Measurements from ENCODE around the gene TRRAP. TPM values are rescaled to one million over a fixed set of nuclear protein-coding genes. Genes with fewer than 3 reads are reported as not detected.
"Not testable (repeated sequence)": the region's sequence is repeated elsewhere in the genome, so short reads cannot be mapped to it uniquely, and the experiment has no call there.

The TRRAP gene
- 20.3 TPM for polyA plus RNA-seq (ENCODE audit: insufficient read length)

GRCh38 chr7:98878365-98879197 lies at the start of gene TRRAP:
TSS of gene TRRAP (plus strand) at chr7:98878532. CDS start at chr7:98881151, 2,619 bp downstream.
- no peak for DNase-seq (ENCODE audit: low read depth)

DNA sequence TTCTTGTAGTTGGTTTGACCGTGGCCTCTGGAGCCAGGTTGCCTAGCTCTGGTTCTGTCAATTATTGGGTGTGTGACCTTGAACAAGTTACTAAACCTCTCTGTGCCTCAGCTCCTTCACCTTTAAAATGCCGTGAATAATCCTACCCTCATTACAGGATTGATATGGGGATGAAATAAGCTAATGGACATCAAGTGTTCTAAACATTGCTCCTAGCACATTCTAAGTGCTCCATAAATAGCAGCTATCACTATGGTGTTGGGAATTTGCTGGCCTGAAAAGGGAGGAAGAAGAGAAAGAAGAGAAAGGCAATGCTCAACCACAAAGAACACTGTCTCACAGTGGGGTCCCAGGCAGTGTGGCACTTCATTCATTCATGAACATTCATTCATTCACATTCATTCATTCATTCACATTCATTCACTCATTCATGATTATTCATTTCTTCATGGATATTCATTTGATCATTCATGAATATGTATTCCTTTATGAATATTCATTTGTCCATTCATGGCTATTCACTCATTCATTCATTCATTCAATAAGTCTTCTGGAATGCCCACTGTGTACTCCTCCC lies 47.3 kb upstream of the TRRAP start:
- no peak for DNase-seq (ENCODE audit: low read depth)

- no peak for DNase-seq (ENCODE audit: low read depth)
These were observed 46.6 kb upstream of the TRRAP start for GRCh38 chr7:98831641-98832221.

DNA sequence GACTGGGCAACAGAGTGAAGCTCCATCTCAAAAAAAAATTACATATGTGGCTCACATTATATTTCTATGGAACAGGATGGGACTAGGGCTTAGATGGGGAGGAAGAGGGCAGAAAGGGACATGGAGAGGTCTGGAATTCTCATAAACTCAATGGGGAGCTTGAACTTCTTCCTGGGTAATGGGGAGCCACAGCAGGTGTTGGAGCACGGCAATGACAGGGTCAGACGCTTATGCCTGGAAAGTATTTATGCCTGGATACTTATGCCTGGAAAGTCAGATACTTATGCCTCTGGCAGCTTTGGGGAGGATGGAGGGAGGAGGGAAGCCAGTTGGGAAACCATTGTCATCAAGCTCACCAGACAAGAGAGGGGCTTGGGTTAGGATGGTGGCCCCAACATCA lies 45.3 kb upstream of the TRRAP start:
- no peak for DNase-seq (ENCODE audit: low read depth)

- no peak for DNase-seq (ENCODE audit: low read depth)
These were observed 43.4 kb upstream of the TRRAP start for GRCh38 chr7:98834949-98835348.

DNA sequence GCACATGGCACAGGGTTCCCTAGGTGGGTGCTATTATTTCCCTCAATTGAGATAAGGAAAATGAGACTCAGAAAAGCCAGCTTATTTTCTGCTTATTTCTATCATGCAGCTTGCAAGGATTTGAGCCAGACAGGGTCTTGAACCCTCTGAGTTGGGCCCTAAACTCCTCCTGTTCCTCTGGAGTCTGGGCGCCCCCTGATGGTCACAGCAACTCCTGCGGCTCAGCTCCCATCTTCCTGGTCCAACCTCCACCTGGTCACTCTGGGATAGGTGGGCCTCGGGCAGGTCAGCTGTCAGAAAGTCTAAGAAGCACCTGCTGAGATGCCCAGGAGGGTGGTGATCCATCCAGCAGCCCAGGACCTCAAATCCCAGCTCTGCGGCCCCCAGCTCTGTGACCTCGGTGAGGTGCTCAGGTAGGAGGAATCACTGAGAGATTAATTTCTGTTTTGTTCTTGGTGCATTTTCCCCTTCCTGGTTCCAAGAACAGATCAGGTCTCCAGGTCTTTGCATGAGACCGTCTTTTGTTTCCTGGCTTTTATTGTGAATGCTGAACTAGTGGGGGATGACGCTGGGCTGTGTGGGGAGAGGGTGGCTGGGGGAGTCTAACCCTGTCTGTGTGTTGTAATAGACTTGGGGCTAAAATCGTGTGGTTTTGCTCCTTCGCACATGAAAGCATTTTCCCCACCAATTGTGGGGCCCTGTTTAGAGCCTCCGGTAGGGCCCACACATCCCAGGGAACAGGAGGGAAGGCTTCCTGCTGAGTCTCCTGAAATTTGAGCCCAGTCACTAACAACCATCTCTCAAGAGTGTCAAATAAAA lies 41.3 kb upstream of the TRRAP start:
- no peak for DNase-seq (ENCODE audit: low read depth)

GRCh38 chr7:98837630-98837972 lies 40.7 kb upstream of the TRRAP start:
- no peak for DNase-seq (ENCODE audit: low read depth)

- no peak for DNase-seq (ENCODE audit: low read depth)
These were observed 38.2 kb upstream of the TRRAP start for GRCh38 chr7:98840096-98840495.

- no peak for DNase-seq (ENCODE audit: low read depth)
These were observed 37.6 kb upstream of the TRRAP start for GRCh38 chr7:98840722-98841121.

DNA sequence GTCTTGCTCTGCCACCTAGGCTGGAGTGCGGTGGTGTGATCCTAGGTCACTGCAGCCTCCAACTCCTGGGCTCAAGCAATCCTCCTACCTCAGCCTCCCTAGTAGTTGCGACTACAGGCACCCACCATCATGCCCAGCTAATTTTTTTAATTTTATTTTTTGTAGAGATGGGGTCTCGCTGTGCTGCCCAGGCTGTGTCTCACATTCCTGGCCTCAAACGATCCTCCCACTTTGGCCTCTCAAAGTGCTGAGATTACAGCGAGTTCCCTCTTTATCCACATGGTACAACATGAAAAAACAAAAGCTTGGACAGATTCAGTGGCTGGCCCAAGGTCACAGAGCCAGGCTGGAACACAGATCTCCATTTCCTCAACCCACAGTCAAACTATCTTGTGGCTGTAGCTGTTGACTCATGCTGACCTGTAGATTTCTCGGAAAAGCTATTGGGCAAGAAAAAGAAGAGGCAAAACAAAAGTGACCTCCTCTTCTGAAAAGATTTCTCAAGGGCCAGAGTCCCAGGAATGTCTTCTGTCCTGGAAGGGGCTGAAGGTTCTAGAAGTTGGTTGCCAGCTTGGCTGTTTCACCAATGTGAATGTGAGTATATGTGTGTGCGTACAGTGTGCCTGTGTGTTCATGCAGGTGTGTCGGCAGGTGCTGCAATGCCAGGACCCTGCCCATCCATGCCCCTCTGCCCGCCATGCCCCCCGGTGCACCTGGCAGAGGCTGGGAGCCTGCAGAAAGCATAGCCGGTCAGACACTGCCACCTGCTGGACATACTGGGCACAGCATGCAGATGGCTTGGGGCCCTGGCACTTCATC lies 36.9 kb upstream of the TRRAP start:
- no peak for DNase-seq (ENCODE audit: low read depth)

GRCh38 chr7:98842552-98842951 lies 35.8 kb upstream of the TRRAP start:
- not testable (repeated sequence) for DNase-seq (ENCODE audit: low read depth)

DNA sequence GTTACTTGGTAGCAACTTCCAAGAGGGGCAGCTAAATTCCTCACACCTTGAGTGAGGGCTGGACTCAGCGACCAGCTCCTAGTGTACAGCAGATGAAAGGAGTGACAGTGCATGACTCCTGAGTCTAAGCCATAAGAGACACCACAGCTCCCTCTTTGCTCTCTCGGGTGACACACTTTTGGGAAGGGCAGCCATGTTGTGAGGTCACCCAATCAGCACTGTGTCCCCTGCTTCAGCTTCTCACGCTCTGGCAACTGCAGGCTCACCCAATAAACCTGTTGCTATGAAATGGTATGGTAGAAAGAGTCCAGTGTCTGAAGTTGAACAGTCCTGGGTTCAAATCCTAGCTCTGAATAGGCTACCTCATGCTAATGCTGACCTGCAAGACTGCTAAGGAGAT lies 29.4 kb upstream of the TRRAP start:
- DNase-seq (ENCODE audit: low read depth) = no peak

GRCh38 chr7:98852826-98853225 lies 25.5 kb upstream of the TRRAP start:
- no peak for DNase-seq (ENCODE audit: low read depth)

- no peak for DNase-seq (ENCODE audit: low read depth)
These were observed 22.5 kb upstream of the TRRAP start for GRCh38 chr7:98855610-98856422.

GRCh38 chr7:98860071-98860470 lies 18.3 kb upstream of the TRRAP start:
- no peak for DNase-seq (ENCODE audit: low read depth)

GRCh38 chr7:98862203-98862602 lies 16.1 kb upstream of the TRRAP start:
- no peak for DNase-seq (ENCODE audit: low read depth)

DNA sequence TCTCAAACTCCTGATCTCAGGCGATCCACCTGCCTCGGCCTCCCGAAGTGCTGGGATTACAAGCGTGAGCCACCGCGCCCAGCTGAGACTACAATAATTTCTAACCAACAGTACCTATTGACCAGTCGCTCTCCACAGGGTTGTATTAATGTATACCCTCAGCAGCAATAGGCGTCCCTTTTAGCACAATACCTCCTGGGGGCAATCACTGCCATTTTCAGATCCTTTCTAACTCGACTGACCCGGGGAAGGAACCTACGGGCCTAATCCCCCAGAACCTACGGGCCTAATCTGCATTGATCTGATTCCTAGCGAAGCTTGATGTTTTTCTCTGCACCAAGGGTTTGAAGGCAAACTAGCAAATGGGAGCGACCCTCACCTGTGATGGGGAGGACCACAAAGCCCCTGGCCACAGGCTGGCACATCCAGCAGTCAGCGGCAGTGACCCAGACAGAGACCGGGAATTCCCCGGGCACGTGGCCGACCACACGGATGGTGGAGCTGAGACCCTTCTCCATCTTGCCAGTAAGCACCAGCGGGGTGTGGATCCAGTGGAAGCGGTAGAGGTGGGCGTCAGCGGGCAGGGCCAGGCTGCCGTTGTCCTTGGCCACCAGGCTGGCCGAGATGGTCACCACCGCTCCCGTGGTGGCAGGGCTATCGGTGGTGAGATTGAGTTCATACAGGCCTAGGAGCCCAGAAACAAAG lies 15.5 kb upstream of the TRRAP start:
- DNase-seq (ENCODE audit: low read depth) = no peak

DNA sequence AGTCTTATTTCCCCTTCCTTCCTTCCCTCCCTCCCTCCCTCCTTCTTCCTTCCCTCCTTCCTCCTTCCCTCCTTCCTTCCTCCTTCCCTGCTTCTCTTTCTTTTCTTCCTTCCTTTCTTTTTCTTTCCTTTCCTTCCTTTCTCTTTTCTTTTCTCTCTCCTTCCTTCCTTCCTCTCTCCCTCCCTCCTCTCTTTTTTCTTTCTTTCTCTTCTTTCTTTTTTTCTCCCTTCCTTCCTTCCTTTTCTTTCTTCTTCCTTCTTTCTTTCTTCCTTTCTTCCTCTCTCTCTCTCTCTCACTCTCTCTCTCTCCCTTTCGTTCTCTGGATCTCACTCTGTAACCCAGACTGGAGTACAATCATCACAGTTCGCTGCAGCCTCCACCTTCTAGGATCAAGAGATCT lies 14.7 kb upstream of the TRRAP start:
- DNase-seq (ENCODE audit: low read depth) = no peak

DNA sequence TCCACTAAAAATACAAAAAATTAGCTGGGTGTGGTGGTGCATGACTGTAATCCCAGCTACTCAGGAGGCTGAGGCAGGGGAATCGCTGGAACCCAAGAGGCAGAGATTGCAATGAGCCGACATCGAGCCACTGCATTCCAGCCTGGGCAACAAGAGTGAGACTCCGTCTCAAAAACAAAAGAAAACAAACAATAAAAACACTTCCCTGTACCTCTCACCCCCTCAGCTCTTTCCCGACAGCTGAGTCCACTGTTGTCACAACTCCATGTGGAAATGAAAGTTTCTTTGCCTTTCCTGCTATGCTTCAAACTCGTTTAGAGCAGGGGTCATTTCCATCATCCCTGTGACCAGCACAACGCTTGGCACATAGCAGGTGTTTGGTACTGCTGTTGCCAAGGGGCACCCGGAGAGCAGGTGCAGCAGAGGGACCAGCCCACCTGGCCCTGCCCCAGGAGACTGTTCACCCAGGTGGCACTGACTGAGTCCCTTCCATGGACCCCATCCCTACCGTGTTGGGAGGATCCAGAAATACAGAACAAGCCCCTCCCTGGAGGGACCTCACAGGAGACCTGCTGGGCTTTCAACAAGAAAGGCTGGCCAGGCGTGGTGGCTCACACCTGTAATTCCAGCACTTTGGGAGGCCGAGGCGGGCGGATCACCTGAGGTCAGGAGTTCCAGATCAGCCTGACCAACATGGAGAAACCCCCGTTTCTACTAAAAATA lies 13.4 kb upstream of the TRRAP start:
- DNase-seq (ENCODE audit: low read depth) = no peak

Measured in forelimb muscle (tissue), 1 donor.